Trophoblast cell (in vitro differentiated cells and primary cell): Measurements from ENCODE around the gene SAMD8.
A peak's percentile ranks its signal among the peaks of the same experiment; 100 is the strongest.

Experiments
- DNase-seq, 2 donors: peaks; one replicate each; pipeline ENCODE4 v3.0.0-alpha.2; 2016
- H2AFZ ChIP-seq: 2 replicates; pipeline ENCODE4 v1.6.1; 2013; ENCODE audit warnings: low read length, moderate library complexity, mild to moderate bottlenecking; ENCODE audit not compliant: insufficient read depth, poor library complexity
- H2AK5ac ChIP-seq: 2 replicates; pipeline ENCODE4 v1.6.1; 2013; ENCODE audit warnings: mild to moderate bottlenecking, low read length
- H2BK120ac ChIP-seq: 2 replicates; pipeline ENCODE4 v1.6.1; 2013; ENCODE audit warnings: low read length, mild to moderate bottlenecking, moderate library complexity; ENCODE audit not compliant: insufficient read depth, poor library complexity
- H2BK12ac ChIP-seq: 2 replicates; pipeline ENCODE4 v1.6.1; 2013; ENCODE audit warnings: mild to moderate bottlenecking, low read length, moderate library complexity
- H2BK5ac ChIP-seq: 2 replicates; pipeline ENCODE4 v1.6.1; 2013; ENCODE audit warnings: low read length, low read depth, moderate library complexity, mild to moderate bottlenecking; ENCODE audit not compliant: poor library complexity
- H3K14ac ChIP-seq: 2 replicates; pipeline ENCODE4 v1.6.1; 2013; ENCODE audit warnings: mild to moderate bottlenecking, low read length
- H3K18ac ChIP-seq: 2 replicates; pipeline ENCODE4 v1.6.1; 2013; ENCODE audit warnings: mild to moderate bottlenecking, low read length
- H3K23ac ChIP-seq: 2 replicates; pipeline ENCODE4 v1.6.1; 2013; ENCODE audit warnings: low read length
- H3K27ac ChIP-seq: 2 replicates; pipeline ENCODE4 v1.5.1; 2013; ENCODE audit warnings: low read depth, mild to moderate bottlenecking, inconsistent platforms, low read length, moderate library complexity
- H3K27me3 ChIP-seq: 2 replicates; pipeline ENCODE4 v1.6.1; 2013; ENCODE audit warnings: inconsistent platforms, mild to moderate bottlenecking, low read length, moderate library complexity; ENCODE audit not compliant: insufficient read depth
- H3K36me3 ChIP-seq, 2 experiments: 1 replicate in 1 of 2; 2 replicates in 1 of 2; pipeline ENCODE4 v1.6.1; 2013; ENCODE audit warnings: low read length in 2 of 2, mild to moderate bottlenecking in 2 of 2, moderate library complexity in 1 of 2; ENCODE audit not compliant: insufficient read depth in 2 of 2, control insufficient read depth in 1 of 2
- H3K4ac ChIP-seq: 2 replicates; pipeline ENCODE4 v1.6.1; 2013; ENCODE audit warnings: low read depth, mild to moderate bottlenecking, low read length, moderate library complexity
- H3K4me1 ChIP-seq, 2 experiments: 1 replicate in 1 of 2; 2 replicates in 1 of 2; pipeline ENCODE4 v1.6.1; 2013; ENCODE audit warnings: low read length in 2 of 2, mild to moderate bottlenecking in 2 of 2, moderate library complexity in 1 of 2; ENCODE audit not compliant: insufficient read depth in 2 of 2, control insufficient read depth in 1 of 2
- H3K4me2 ChIP-seq: 2 replicates; pipeline ENCODE4 v1.6.1; 2013; ENCODE audit warnings: inconsistent platforms, mild to moderate bottlenecking, low read length, moderate library complexity
- H3K4me3 ChIP-seq: 2 replicates; pipeline ENCODE4 v1.5.1; 2013; ENCODE audit warnings: mild to moderate bottlenecking, low read depth, low read length, inconsistent platforms
- H3K79me1 ChIP-seq: one replicate; pipeline ENCODE4 v1.6.1; 2013; ENCODE audit warnings: low read length
- H3K79me2 ChIP-seq: 2 replicates; pipeline ENCODE4 v1.6.1; 2013; ENCODE audit warnings: low read length, mild to moderate bottlenecking; ENCODE audit not compliant: control insufficient read depth, insufficient read depth, poor library complexity
- H3K9ac ChIP-seq: 2 replicates; pipeline ENCODE4 v1.6.1; 2013; ENCODE audit warnings: mild to moderate bottlenecking, low read length
- H3K9me3 ChIP-seq: 2 replicates; pipeline ENCODE4 v1.6.1; 2013; ENCODE audit warnings: low read depth, mild to moderate bottlenecking, control low read depth, inconsistent platforms, low read length; ENCODE audit not compliant: insufficient read depth
- H4K12ac ChIP-seq: 2 replicates; pipeline ENCODE4 v1.6.1; 2013; ENCODE audit warnings: low read depth, mild to moderate bottlenecking, low read length, moderate library complexity
- H4K8ac ChIP-seq: 2 replicates; pipeline ENCODE4 v1.6.1; 2013; ENCODE audit warnings: low read depth, mild to moderate bottlenecking, low read length, moderate library complexity
- H4K91ac ChIP-seq: one replicate; pipeline ENCODE4 v1.6.1; 2013; ENCODE audit warnings: low read depth, mild to moderate bottlenecking, low read length, moderate library complexity
- WGBS: extraction: QIAGEN DNeasy Blood & Tissue Kit; methylation state at CpG from one replicate; pipeline ENCODE4 v1.1.7; 2013; ENCODE audit warnings: missing lambda C conversion rate; ENCODE audit not compliant: insufficient read length, insufficient coverage; ENCODE audit errors: extremely low coverage; 5-methylcytosine and 5-hydroxymethylcytosine counted together

The SAMD8 gene

DNA sequence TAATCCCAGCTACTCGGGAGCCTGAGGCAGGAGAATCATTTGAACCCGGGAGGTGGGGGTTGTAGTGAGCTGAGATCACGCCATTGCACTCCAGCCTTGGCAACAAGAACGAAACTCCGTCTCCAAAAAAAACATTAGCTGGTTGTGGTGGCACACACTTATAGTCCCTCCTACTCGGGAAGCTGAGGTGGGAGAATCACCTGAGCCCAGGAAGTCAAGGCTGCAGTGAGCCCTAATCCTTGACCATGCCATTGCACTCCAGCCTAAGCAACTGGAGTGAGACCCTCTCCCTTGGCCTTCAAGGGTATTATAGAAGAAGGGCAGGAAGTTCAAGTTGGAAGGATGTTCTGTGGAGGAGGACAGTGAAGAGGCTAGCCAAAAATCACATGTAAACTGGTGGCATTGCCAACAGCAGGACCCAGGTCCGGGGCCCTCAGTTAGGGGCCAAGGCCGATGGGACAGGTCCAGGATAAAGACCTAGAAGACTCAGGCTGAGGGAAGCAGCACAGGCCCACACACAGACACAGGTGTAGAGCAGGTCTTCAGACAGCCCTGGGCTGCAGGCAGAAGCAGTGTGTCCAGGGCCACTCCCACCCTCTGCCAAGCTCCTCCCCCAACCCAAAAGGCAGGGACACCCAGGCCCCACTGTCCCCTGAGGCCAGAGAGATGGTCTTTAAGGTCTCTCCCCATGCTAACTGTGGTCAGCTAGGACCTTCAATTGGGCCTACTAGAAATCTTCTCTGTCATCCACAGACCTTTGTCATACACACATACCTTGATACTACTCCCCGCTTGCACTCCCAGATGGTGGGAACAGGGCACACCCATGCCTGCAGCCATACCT lies 8.4 kb upstream of the SAMD8 start:
- H3K4me1 ChIP-seq: peaks cover 5% of the 10 kb centered on the region in 2 experiments
- H3K4me3 ChIP-seq: no peak overlapping the region
- WGBS: no CpG with 5 or more reads among the region's 9 CpGs
- H3K18ac ChIP-seq: no peak overlapping the region
- H3K9ac ChIP-seq: no peak overlapping the region
- H3K4me2 ChIP-seq: no peak overlapping the region
- H3K79me1 ChIP-seq: peaks cover 2% of the 10 kb centered on the region
- no peak overlapping the region for H2BK120ac ChIP-seq
- no peak overlapping the region for H2BK5ac ChIP-seq
- no peak overlapping the region for H3K14ac ChIP-seq
- no peak overlapping the region for H3K23ac ChIP-seq
- H3K27me3 ChIP-seq: no peaks in the 10 kb centered on the region
- DNase-seq: no peak
- no peak overlapping the region for H2AK5ac ChIP-seq
- no peaks in the 10 kb centered on the region for H3K79me2 ChIP-seq
- H4K91ac ChIP-seq: no peak overlapping the region
- H3K9me3 ChIP-seq: peaks cover 3% of the 10 kb centered on the region
- H4K12ac ChIP-seq: no peak overlapping the region
- no peaks in the 10 kb centered on the region for H3K36me3 ChIP-seq
- no peak overlapping the region for H4K8ac ChIP-seq
- no peak overlapping the region for H3K4ac ChIP-seq
- H2BK12ac ChIP-seq: no peak overlapping the region
- H2AFZ ChIP-seq: no peak overlapping the region
- no peak overlapping the region for H3K27ac ChIP-seq

DNA sequence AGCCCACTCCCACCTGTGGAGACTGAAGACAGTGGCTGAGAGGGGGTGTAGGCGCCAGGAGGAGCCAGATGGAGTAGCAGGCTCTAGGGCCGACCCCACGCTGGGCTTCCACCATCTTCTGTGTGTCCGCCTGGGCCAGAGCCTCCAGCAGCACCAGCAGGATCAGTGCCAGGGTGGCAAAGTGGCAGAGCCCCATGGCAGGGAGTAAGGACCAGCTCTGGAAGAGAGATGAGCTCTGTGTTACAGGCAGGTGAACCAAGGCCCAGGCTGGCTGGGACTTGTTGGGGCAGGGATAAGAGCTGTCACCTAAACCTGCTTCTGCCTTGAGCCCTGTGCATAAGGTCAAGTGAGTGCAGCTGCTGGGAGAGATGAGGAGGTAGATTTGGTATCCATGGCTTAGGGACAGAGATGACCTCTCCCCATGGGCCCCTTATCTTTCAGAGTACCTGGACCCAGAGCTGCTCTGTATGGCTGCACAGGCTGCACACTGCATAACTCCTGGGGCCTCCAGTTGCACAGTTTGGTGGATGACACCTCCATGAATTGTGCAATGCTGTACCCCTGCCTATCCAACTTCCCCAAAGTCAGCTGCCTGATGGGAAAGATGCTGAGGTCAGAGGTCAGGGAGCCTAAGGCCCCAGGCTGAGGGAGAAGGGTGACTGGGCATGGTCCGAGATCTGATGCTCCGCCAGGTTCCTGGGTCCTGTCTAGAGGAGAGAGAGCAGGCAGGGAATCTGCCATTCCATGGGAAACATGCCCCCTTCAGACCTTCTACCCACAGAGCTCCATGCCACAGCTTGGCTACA lies 7.4 kb upstream of the SAMD8 start:
- no peak overlapping the region for H3K18ac ChIP-seq
- H4K91ac ChIP-seq: peak overlapping the region; percentile 58
- WGBS: no CpG with 5 or more reads among the region's 6 CpGs
- DNase-seq: no peak
- no peak overlapping the region for H3K4ac ChIP-seq
- H3K4me3 ChIP-seq: no peak overlapping the region
- no peaks in the 10 kb centered on the region for H3K79me2 ChIP-seq
- no peak overlapping the region for H2BK5ac ChIP-seq
- no peaks in the 10 kb centered on the region for H3K36me3 ChIP-seq
- H3K27ac ChIP-seq: no peak overlapping the region
- H3K4me1 ChIP-seq: peaks cover 5 to 11% of the 10 kb centered on the region in 2 experiments
- H3K14ac ChIP-seq: no peak overlapping the region
- no peaks in the 10 kb centered on the region for H3K27me3 ChIP-seq
- H4K8ac ChIP-seq: no peak overlapping the region
- H3K9ac ChIP-seq: no peak overlapping the region
- H4K12ac ChIP-seq: no peak overlapping the region
- H2BK120ac ChIP-seq: peak overlapping the region; percentile 14
- H3K9me3 ChIP-seq: peaks cover 3% of the 10 kb centered on the region
- no peak overlapping the region for H3K4me2 ChIP-seq
- H3K23ac ChIP-seq: no peak overlapping the region
- no peak overlapping the region for H2BK12ac ChIP-seq
- no peak overlapping the region for H2AK5ac ChIP-seq
- H2AFZ ChIP-seq: no peak overlapping the region
- H3K79me1 ChIP-seq: peaks cover 2% of the 10 kb centered on the region

DNA sequence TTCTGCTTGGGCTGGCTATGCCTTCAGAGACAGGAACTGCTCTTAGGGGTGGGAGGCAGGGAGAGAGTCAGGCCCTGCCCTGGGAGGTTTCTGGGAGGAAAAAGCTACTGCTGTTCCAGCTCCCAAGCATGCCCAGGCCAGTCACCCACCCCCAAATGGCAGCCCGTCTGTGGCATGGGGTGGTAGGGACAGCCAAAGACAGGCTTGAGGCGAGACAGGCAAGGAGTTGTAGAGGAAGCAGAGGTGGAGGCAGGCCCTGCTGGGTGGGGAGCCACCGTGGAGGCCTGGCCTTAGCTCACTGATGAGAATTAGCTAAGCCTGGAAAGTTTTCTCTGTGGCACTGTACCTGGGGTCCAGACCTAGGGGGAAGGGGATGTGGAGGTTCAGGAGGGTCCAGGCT lies 6.6 kb upstream of the SAMD8 start:
- peaks cover 5 to 11% of the 10 kb centered on the region in 2 experiments for H3K4me1 ChIP-seq
- WGBS: no CpG with 5 or more reads among the region's 3 CpGs
- H3K14ac ChIP-seq: no peak overlapping the region

DNA sequence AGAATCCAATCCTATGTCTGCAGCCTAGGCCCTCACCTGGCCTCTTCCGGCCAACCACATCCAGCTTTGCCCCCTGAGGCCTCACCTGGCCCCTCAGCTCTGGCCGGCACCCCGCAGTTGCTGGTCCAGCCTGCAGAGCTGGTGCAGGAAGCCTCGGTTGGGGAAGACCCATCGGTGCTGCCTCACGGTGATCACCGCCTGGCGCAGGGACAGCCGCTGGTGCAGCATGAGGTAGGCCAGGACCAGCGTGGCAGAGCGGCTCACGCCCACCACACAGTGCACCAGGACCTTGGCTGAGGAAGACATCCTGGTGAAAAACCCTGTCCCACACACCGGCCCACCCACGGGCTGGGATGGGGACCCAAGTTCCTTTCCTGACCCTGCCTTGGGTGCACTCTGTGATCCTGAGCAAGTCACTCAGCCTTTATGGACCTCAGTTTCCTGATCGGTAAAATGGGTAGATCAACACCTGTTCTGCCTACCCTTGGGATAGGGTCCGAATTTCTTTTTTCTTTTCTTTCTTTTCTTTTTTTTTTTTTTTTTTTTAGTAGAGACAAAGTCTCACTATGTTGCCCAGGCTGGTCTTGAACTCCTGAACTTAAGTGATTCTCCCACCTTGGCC lies 5.8 kb upstream of the SAMD8 start:
- H3K4me3 ChIP-seq: no peak overlapping the region
- H3K23ac ChIP-seq: no peak overlapping the region
- no CpG with 5 or more reads among the region's 16 CpGs for WGBS

More for the DNA sequence above, 6.6 kb upstream of the SAMD8 start:
- Histone ChIP-seq H4K8ac (peak overlapping the region; percentile 12), H3K23ac (no peak overlapping the region), H2AK5ac (no peak overlapping the region), H3K9ac (no peak overlapping the region), H3K18ac (peak overlapping the region; percentile 5), H4K91ac (peak overlapping the region; percentile 4), H4K12ac (no peak overlapping the region), H3K4me2 (no peak overlapping the region), H3K4me3 (no peak overlapping the region), H3K27ac (no peak overlapping the region), H2BK5ac (peak overlapping the region; percentile 13), H3K79me2 (no peaks in the 10 kb centered on the region), H3K4ac (no peak overlapping the region), H2AFZ (no peak overlapping the region), H2BK120ac (no peak overlapping the region), H3K9me3 (peaks cover 3% of the 10 kb centered on the region), H3K79me1 (peaks cover 2% of the 10 kb centered on the region), H3K27me3 (no peaks in the 10 kb centered on the region), H3K36me3 (no peaks in the 10 kb centered on the region), H2BK12ac (no peak overlapping the region)
- no peak for DNase-seq

More for the DNA sequence above, 5.8 kb upstream of the SAMD8 start:
- Histone ChIP-seq H3K27ac (no peak overlapping the region), H3K79me1 (peaks cover 2% of the 10 kb centered on the region), H2BK5ac (no peak overlapping the region), H2BK120ac (no peak overlapping the region), H3K4ac (no peak overlapping the region), H3K79me2 (no peaks in the 10 kb centered on the region), H3K18ac (no peak overlapping the region), H3K9me3 (peaks cover 3% of the 10 kb centered on the region), H3K9ac (no peak overlapping the region), H4K8ac (no peak overlapping the region), H3K4me1 (peaks cover 5 to 11% of the 10 kb centered on the region in 2 experiments), H4K12ac (no peak overlapping the region), H3K14ac (peak overlapping the region; percentile 1), H3K36me3 (no peaks in the 10 kb centered on the region), H2AK5ac (no peak overlapping the region), H2BK12ac (no peak overlapping the region), H3K27me3 (no peaks in the 10 kb centered on the region), H3K4me2 (no peak overlapping the region), H2AFZ (no peak overlapping the region), H4K91ac (no peak overlapping the region)
- DNase-seq: no peak
